Peyer's patch (tissue), 4 donors: ENCODE results near the gene MIA. TPM values are rescaled to one million over a fixed set of nuclear protein-coding genes. Genes with fewer than 3 reads are reported as not detected.
"Not testable (repeated sequence)": the region's sequence is repeated elsewhere in the genome, so short reads cannot be mapped to it uniquely, and the experiment has no call there.

Experiments used
- DNase-seq, 3 donors: peaks; one replicate each; pipeline ENCODE4 v3.0.0-alpha.2; 2017 to 2019
- H3K27ac ChIP-seq, 4 donors: fragments of 200-600 bp; sonication (generic); one replicate each; pipeline ENCODE4 v1.5.1; 2016 to 2019
- H3K27me3 ChIP-seq, 2 donors: fragments of 200-600 bp; sonication (generic); one replicate each; pipeline ENCODE4 v1.5.1; 2019
- H3K36me3 ChIP-seq, 3 donors: fragments of 200-600 bp; sonication (generic); one replicate each; pipeline ENCODE4 v1.5.1; 2016 to 2019
- H3K4me1 ChIP-seq, 4 donors: fragments of 200-600 bp; sonication (generic); one replicate each; pipeline ENCODE4 v1.5.1; 2016 to 2019
- H3K4me3 ChIP-seq, 4 donors: fragments of 200-600 bp; sonication (generic); 1 replicate in 3 of 4; 2 replicates in 1 of 4; pipeline ENCODE4 v1.5.1; 2016 to 2019; ENCODE audit warnings: mild to moderate bottlenecking in 1 of 4
- H3K9me3 ChIP-seq, 4 donors: fragments of 200-600 bp; sonication (generic); one replicate each; pipeline ENCODE4 v1.5.1; 2016 to 2019; ENCODE audit warnings: mild to moderate bottlenecking in 1 of 4
- total RNA-seq, 4 donors: library from RNA; depleted of rRNA; stranded (reverse); fragments of >200 nt; gene quantifications; one replicate each; pipeline ENCODE4 v1.1.0, GENCODE V29; 2016

Gene MIA
- total RNA-seq, 4 donors from 2014 or later: 4.0 TPM; not detected in 3

- not testable (repeated sequence) for H3K9me3 ChIP-seq, H3K4me1 ChIP-seq, DNase-seq, H3K4me3 ChIP-seq, H3K27me3 ChIP-seq, H3K36me3 ChIP-seq, H3K27ac ChIP-seq
These were observed 50.3 kb downstream of the MIA start for GRCh38 chr19:40825460-40826095.

- not testable (repeated sequence) for H3K27ac ChIP-seq, H3K27me3 ChIP-seq, DNase-seq, H3K36me3 ChIP-seq, H3K9me3 ChIP-seq, H3K4me1 ChIP-seq, H3K4me3 ChIP-seq
These were observed 51.0 kb downstream of the MIA start for GRCh38 chr19:40826312-40826698.

GRCh38 chr19:40826699-40827385 lies 51.5 kb downstream of the MIA start:
- H3K36me3 ChIP-seq, H3K9me3 ChIP-seq, H3K27me3 ChIP-seq, H3K4me3 ChIP-seq, H3K27ac ChIP-seq, DNase-seq: not testable (repeated sequence)
- H3K4me1 ChIP-seq: peaks cover 0 to 14% (median 0%) of the 10 kb centered on the region in 4 donors

Other genes with a start within 250 kb of the MIA start
- 100 to 1,000 TPM in 2 of 4 donors, 10 to 100 TPM in 2; 73.4 to 121 (median 99.9) TPM for gene SHKBP1, start 198.6 kb upstream of the MIA start, total RNA-seq
- 100 to 1,000 TPM; 164 to 484 (median 329) TPM for gene LTBP4, start 174.2 kb upstream of the MIA start, total RNA-seq
- gene NUMBL, start 84.9 kb upstream of the MIA start, total RNA-seq: 100 to 1,000 TPM in 1 of 4 donors, 10 to 100 TPM in 3; 10.9 to 151 (median 27.9) TPM
- gene COQ8B, start 58.6 kb upstream of the MIA start, total RNA-seq: 10 to 100 TPM; 32.4 to 92.8 (median 41.9) TPM
- gene ITPKC, start 58.4 kb upstream of the MIA start, total RNA-seq: 10 to 100 TPM; 34.5 to 43.9 (median 38.9) TPM
- gene ACTMAP, start 25.0 kb upstream of the MIA start, total RNA-seq: 10 to 100 TPM in 3 of 4 donors, 1 to 10 TPM in 1; 7.4 to 33.0 (median 21.6) TPM
- 100 to 1,000 TPM in 1 of 4 donors, 10 to 100 TPM in 3; 44.5 to 104 (median 72.1) TPM for gene SNRPA, start 24.3 kb upstream of the MIA start, total RNA-seq
- 10 to 100 TPM; 14.9 to 71.2 (median 51.3) TPM for gene RAB4B, start 2.7 kb downstream of the MIA start, total RNA-seq
- gene EGLN2, start 23.7 kb downstream of the MIA start, total RNA-seq: 10 to 100 TPM; 75.8 to 96.6 (median 88.1) TPM
- not detected for gene CYP2A6, start 74.9 kb downstream of the MIA start, total RNA-seq
- not detected for gene CYP2A7, start 106.7 kb downstream of the MIA start, total RNA-seq
- 10 to 100 TPM in 3 of 4 donors, 1 to 10 TPM in 1; 5.8 to 58.8 (median 25.0) TPM for gene CYP2B6, start 215.8 kb downstream of the MIA start, total RNA-seq